ENCODE data around the gene DSTN. TPM values are rescaled to one million over a fixed set of nuclear protein-coding genes. Genes with fewer than 3 reads are reported as not detected.
A peak's percentile ranks its signal among the peaks of the same experiment; 100 is the strongest.

Gene DSTN
- 10 to 100 TPM; 26.6 to 63.4 TPM for total RNA-seq

DNA sequence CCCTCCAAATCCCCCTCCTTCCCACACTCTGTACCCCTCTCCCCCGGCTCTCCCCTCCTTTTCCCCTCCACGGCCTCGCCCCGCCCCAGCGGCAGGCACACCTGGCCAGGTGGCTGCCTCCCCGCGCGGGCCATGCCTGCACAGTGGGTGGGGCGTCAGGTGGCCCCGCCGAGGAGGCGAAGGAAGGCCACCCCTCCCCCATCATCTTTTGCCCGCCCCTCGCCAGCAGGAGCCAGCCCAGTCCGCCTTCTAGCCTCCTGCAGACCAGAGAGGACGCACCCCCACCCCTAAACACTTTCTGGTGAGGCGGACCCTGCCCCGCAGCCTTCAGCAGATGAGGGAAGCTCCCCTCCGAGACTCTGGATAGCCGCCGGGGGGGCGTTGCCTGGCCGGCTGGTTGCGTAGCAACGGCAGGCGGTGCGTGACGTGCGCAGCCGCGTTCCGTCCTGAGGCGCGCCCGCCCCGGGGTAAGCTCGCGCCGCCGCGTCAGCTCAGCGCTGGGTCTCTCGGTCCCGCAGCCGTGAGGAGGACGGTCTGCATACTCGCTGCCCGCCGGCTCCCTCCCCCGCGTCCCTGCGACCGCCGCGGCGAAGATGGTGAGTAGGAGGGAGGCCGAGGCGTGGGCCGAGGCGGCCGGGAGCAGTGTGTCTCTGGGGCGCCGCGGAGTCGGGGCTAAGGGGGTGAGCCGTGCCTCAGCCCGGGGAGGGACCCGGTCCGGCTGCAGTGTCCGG, at the start of gene DSTN:
DSTN (plus strand) TSS at position 460 of the 731 bp plus-strand sequence; CDS start at position 594, 134 bp downstream.
- H3K27ac Mint-ChIP-seq = peak within 1 kb of the TSS; percentile 84 to 88
- H3K36me3 Mint-ChIP-seq = peaks cover 5 to 12% of the 10 kb centered on the region in 2 donors
- H3K9me3 Mint-ChIP-seq = no peaks in the 10 kb centered on the region
- ATAC-seq = peak; percentile 93 to 94
- peak; percentile 84 to 85 for DNase-seq (ENCODE audit: low spot score in 2 of 2)

DNA sequence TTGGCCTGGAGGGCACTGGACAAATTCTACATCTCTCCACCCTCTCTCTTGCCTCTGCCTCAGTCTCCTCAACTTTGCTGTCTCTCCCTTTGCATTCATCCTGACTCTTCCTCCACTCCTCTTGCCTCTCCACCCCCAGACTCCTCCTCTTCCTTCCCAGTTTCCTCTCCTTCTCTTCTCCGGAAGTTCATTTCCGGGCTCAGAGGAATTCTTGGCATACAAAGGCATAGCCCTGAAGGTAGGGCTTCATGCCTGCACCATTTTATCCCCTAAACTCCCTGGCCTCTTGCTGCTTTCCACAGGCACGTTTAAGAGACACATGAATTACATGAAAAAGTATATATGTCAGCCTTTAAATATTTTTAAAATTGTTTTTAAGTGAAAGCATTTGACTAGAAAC, 49.3 kb upstream of the DSTN start:
- Mint-ChIP-seq H3K36me3 (no peaks in the 10 kb centered on the region), H3K9me3 (no peaks in the 10 kb centered on the region), H3K27ac (no peak overlapping the region)
- ATAC-seq (no peak), DNase-seq (ENCODE audit: low spot score in 2 of 2) (no peak)

DNA sequence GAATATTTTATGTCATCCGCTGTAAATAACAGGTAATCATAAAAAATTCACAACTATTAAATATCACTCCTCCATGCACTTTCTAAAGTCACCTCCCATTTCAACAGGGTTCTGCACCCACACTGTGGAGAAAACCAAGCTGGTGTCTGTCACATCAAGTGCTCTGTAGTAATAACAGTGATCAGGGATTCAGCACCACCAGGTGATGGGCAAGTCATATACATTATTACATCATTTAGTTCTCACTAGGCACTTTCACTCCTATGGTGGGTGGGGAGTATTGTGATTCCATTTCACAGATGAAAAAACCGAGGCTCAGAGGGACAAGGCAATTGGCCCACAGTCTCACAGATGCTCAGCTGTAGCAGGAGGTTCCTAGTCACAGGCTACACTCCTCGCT, 47.3 kb upstream of the DSTN start:
- no peak for ATAC-seq
- Mint-ChIP-seq H3K27ac (no peak overlapping the region), H3K9me3 (no peaks in the 10 kb centered on the region), H3K36me3 (no peaks in the 10 kb centered on the region)
- DNase-seq (ENCODE audit: low spot score in 2 of 2) = no peak

DNA sequence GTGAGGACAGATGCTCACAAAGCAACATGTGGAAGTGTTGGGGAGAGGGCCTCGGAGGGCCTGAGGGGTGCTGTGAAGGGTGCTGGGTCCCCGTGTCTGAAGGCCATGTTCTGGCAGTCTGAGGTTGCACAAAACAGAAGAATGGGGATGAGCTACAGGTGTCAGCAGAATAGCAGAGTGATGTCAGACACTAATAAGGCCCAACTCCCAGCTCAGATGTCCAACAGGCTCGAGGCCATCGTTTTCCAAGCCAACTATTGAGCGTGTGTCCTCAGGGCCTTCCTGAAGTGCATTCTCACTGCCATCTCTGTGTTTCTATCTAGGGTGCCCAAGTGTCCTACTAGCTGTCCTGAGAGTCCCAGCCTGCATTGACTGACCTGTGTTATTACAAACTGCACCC, 46.5 kb upstream of the DSTN start:
- H3K9me3 Mint-ChIP-seq = no peaks in the 10 kb centered on the region
- DNase-seq (ENCODE audit: low spot score in 2 of 2) (no peak), ATAC-seq (no peak)
- no peaks in the 10 kb centered on the region for H3K36me3 Mint-ChIP-seq
- H3K27ac Mint-ChIP-seq = no peak overlapping the region

DNA sequence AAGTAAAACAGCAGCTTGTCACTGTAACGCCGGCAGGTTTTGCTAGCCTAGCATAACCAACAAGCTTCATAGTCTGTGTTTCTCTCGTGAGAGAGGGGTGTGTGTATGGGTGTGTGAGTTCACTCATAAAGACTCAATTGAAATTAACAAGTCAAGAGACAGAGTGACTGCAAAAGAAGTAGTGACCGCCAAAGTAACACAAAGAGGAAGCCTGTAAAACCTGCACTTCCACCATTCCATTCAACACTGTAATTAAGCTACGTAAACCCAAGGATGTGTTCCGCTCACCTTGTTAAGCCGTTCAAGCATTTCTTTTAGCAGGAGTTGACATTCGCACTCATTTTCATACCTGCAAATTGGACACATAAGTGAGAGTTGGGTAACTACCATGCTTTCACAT, 45.3 kb upstream of the DSTN start:
- Mint-ChIP-seq H3K27ac (no peak overlapping the region), H3K9me3 (no peaks in the 10 kb centered on the region), H3K36me3 (no peaks in the 10 kb centered on the region)
- DNase-seq (ENCODE audit: low spot score in 2 of 2) (no peak), ATAC-seq (no peak)

DNA sequence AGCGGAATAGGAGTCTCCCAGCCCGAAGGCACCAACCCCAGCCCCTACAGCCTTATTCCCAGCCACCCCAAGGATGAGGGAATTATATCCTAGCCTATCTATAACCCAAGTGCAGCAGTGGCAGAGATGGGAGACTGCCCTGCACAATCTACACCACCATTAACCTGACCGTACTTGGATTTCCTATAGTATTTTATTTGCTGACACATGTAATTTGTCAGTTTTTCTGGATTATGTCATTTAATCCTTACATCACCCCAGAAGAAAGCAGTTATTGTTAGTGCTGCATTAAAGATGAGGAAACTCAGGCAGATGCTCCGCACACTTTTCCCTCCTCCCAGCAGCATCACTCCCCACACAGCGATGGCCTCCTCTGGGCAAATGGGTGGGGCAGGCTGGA, 44.7 kb upstream of the DSTN start:
- DNase-seq (ENCODE audit: low spot score in 2 of 2) = no peak
- ATAC-seq = no peak
- H3K27ac Mint-ChIP-seq = no peak overlapping the region
- H3K9me3 Mint-ChIP-seq = no peaks in the 10 kb centered on the region
- H3K36me3 Mint-ChIP-seq = no peaks in the 10 kb centered on the region

DNA sequence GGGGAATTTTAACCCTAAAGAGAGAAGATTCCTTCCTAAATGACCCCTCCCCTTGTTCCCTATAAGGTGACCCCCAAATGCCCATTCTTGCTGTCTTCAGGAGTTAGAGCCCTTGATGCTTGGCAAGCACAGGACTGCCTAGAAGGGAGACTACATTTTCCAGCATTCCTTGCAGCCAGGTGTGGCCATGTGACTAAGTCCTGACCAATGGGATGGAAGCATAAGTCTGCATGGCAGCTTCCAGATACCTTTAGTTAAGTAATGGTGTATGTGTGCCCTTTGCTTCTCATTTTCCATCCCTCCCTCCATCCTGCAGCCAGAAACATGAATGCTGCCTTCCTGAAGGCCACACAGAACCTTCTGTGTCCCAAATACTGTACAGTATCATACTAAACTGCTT, 44.2 kb upstream of the DSTN start:
- ATAC-seq = peak in 1 of 2 donors; percentile 77
- no peaks in the 10 kb centered on the region for H3K9me3 Mint-ChIP-seq
- H3K27ac Mint-ChIP-seq = no peak overlapping the region
- H3K36me3 Mint-ChIP-seq = no peaks in the 10 kb centered on the region
- no peak for DNase-seq (ENCODE audit: low spot score in 2 of 2)

DNA sequence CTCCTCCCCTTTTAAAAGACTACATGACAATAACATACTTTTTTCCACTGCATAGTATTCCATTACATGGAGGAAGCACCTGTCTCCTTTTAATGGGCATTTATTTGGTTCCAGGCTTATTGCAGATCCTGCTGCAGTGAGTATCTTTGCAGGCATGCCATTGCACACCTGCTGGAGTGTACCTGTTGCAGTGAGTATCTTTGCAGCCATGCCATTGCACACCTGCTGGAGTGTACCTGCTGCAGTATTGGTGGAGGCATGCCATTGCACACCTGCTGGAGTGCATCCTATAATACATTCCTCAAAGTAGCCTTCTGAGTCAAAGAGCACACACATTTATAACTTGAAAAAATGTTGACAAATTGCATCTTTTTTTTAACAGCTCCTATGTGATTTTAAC, 40.3 kb upstream of the DSTN start:
- H3K9me3 Mint-ChIP-seq = no peaks in the 10 kb centered on the region

DNA sequence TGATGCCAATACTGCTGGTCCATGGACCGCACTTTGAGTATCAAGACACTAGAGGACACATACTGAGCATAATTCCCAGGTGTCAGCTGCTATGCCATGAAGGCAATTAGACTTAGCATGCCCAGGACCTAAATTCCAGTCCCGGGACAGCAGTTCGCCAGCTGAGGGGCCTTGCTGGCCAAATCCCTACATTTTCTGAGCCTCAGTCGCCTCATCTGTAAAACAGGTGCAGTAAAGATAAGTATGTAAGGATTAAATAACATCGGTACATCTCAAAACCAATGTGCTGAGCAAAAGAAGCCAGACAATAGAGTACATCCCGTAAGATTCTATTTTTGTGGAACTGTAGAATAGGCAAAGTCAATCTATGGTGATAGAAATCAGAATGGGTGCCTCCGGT, 39.7 kb upstream of the DSTN start:
- Mint-ChIP-seq H3K27ac (no peak overlapping the region), H3K36me3 (no peaks in the 10 kb centered on the region), H3K9me3 (no peaks in the 10 kb centered on the region)
- DNase-seq (ENCODE audit: low spot score in 2 of 2) = no peak
- ATAC-seq = no peak

More for the DNA sequence above, 40.3 kb upstream of the DSTN start:
- Mint-ChIP-seq H3K27ac (no peak overlapping the region), H3K36me3 (no peaks in the 10 kb centered on the region)
- no peak for ATAC-seq
- no peak for DNase-seq (ENCODE audit: low spot score in 2 of 2)

DNA sequence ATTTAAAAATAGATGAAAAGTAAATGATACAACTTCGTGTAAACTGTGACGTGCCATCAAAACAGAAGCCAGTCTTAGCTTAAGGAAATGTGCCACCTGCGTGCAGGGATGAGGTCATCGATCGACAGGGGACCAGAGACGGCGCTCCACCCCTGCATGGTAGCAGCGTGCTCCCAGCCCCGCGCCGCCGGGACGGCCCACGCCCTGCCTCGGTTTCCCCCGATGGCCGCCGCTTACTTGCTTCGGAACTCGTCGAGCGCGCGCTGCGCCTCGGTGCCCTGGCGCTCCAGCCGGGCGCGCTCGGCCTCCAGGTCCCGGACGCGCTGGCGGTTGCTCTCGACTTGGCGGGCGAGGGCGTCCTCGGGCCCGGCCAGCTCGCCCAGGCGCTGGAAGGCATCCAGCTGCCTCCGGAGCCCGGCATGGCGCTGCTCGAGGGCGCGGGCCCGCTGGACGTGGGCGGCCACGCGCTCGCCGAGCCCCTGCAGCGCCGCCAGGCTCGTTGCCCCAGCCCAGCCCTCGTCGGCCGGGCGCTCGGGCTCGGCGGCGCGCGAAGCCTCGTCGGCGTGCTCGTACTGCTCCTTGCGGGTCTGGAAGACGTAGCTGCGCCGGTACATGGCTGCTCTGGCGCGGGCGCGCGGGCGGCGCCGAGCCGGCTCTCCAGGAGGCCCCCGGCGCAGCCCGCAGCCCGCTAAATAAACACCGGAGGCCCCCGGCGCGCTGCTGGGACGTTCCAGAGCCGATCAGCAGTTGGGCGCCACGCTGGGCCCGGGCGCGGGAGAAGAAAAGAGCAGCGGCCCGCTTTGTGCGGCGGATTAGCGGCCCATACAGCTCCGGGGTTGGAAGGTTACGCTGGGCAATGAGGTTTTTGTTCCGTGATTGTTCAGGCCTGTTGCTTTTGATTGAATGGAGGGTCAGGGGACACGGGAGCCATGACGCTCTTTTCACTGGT, 38.9 kb upstream of the DSTN start, which contains the start of gene BFSP1:
BFSP1 (minus strand) TSS at position 664 of the 949 bp plus-strand sequence; CDS start at position 614, 50 bp downstream.
- peak in 1 of 2 donors; percentile 43 for DNase-seq (ENCODE audit: low spot score in 2 of 2)
- no peak within 1 kb of the TSS for H3K27ac Mint-ChIP-seq
- H3K9me3 Mint-ChIP-seq = no peaks in the 10 kb centered on the region
- ATAC-seq = peak; percentile 72 to 82
- no peaks in the 10 kb centered on the region for H3K36me3 Mint-ChIP-seq

DNA sequence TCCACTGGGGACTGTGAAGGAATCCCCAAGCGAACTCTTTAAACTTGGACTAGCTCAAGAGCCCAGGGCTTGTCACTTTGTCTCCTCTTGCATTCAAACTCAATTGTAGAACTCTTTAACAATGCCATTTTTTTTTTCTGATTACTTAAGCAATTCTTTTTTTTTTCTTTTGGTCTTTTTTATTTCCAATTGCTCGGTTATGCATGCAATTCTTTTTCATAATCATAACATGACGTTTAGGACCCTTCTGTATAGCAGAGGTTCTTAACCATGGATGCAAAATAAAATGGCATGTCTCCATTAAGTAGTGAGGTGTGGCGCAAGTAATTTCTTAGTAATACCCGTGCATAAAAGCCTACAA, 38.2 kb upstream of the DSTN start:
- Mint-ChIP-seq H3K9me3 (no peaks in the 10 kb centered on the region), H3K27ac (no peak overlapping the region), H3K36me3 (no peaks in the 10 kb centered on the region)
- ATAC-seq = no peak
- no peak for DNase-seq (ENCODE audit: low spot score in 2 of 2)

DNA sequence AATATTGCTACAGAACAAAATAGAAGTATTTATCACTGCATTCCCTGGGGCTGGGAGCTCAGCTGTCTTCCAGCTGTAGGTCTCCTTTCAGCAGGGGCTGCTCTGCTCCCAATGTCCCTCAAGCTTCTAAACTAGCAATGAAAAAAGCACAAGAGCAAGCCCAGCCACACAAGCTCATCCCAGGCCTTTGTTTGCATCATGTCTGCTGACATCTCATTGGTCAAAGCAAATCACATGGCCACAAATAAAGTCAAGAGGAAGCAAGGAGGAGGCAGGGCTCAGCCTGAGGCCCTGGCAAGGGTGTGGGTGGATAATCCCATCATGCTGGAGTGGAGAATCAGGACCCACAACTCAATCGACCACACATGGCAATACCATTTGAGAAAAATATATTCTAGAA, 36.5 kb upstream of the DSTN start:
- no peaks in the 10 kb centered on the region for H3K9me3 Mint-ChIP-seq
- no peaks in the 10 kb centered on the region for H3K36me3 Mint-ChIP-seq
- no peak overlapping the region for H3K27ac Mint-ChIP-seq
- DNase-seq (ENCODE audit: low spot score in 2 of 2) (no peak), ATAC-seq (no peak)

DNA sequence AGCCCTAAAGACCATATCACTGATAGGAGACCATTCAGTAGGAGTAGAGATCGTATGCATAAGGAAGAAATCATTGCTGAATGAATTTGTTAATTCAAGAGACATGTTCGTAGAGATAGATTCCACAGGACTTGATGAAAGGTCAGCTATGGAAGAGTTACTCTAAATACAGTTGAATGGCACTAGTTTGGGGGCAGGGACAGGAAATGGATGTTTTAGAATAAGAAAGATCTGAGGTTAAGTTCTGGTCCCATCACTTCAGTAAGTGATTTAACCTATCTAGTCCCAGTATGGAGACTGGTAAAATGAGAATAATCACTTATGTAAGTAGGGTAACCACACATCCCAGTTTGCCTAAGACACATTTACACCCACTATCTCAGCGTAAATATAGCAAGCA, 35.8 kb upstream of the DSTN start:
- Mint-ChIP-seq H3K36me3 (no peaks in the 10 kb centered on the region), H3K27ac (no peak overlapping the region), H3K9me3 (no peaks in the 10 kb centered on the region)
- no peak for DNase-seq (ENCODE audit: low spot score in 2 of 2)
- ATAC-seq = no peak

DNA sequence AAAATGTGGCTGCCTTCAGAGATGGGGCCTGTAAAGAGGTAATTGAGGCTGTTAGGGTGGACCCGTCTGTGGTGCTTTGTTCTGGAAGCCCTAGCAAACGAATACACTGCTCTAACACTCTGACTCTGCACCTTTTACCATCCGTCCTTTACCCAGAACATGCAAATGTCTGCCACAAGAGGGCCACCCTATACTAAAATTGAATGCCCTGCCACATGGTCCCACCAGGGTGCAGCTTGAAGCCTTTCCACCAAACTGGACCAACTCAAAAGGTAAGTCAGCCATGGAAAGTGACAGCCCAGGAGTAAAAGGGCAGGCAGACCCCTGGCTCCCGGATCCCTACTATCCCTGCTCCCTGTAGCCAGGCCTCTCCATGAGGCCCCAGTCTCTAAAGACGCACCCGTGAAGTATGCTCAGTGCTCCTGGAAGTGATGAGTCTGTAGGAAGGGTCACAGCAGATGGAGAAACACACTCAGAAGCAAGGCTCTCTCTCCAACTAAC, 32.9 kb upstream of the DSTN start:
- ATAC-seq (peak; percentile 90 to 91), DNase-seq (ENCODE audit: low spot score in 2 of 2) (peak in 1 of 2 donors; percentile 59)
- H3K36me3 Mint-ChIP-seq = no peaks in the 10 kb centered on the region
- H3K27ac Mint-ChIP-seq = no peak overlapping the region
- no peaks in the 10 kb centered on the region for H3K9me3 Mint-ChIP-seq

DNA sequence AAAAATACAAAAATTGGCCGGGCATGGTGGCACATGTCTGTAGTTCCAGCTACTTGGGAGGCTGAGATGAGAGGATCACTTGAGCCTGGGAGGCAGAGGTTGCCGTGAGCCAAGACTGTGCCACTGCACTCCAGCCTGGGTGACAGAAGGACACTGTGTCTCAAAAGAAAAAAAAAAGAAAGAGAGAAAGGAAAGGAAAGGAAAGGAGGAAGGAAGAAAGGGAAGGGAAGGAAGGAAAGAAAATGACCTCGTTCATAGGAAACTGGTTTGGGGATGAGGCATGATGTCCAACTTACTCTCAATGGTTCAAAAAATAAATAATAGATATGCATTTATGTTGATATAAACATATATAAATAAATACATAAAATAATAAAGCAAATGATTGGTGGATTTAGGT, 31.9 kb upstream of the DSTN start:
- no peak for DNase-seq (ENCODE audit: low spot score in 2 of 2)
- no peak for ATAC-seq
- Mint-ChIP-seq H3K27ac (no peak overlapping the region), H3K9me3 (no peaks in the 10 kb centered on the region), H3K36me3 (no peaks in the 10 kb centered on the region)

DNA sequence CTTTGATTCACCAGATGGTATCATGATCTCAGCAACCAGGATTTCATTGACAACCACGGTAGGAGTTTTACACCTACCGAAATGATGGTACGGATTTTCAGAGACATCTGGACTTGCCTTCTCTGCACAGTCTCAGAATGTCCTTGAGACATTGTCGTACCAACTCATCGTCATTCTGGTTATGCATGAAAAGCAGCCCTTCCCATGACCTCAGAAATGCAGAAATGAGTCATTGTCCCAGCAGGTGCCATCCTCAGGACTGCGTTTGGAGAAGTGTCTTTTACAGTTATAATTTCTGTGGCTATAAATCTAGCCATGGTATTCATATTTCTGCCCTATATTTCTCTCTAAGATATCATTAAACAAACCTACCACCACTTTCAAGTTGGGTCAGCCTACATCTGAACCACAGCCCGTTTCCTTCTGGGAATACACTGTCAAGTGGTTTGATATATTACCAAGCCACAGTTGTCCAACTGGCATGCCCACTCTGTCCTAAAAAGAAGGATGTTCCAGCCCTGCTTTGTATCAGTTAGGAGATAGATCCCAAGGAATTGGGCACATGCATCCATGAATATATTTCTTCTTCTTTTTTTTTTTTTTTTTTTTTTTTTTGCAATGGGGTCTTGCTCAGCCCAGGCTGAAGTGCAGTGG, 31.2 kb upstream of the DSTN start:
- Mint-ChIP-seq H3K36me3 (no peaks in the 10 kb centered on the region), H3K27ac (no peak overlapping the region), H3K9me3 (no peaks in the 10 kb centered on the region)
- DNase-seq (ENCODE audit: low spot score in 2 of 2) (no peak), ATAC-seq (peak; percentile 78 to 86)

DNA sequence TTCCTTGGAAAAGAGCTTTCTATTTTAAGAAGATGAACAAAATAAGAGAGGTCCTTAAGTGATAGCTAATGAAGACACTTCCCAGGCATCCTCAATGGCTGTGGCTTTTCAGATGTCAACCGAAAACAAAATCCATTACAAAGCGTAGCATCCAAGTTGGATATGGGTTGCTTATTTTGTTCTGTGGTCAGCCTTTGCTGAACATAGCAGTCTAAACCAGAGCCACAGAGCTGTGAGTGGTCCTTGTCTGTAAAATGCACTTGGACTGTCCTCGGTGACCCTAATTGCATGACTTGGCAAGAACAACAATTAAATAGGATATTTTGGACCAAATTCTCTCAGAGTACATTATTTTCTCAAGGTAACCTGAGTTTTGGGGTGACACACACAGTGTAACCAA, 28.3 kb upstream of the DSTN start:
- no peak for ATAC-seq
- no peaks in the 10 kb centered on the region for H3K9me3 Mint-ChIP-seq

More for the DNA sequence above, 28.3 kb upstream of the DSTN start:
- Mint-ChIP-seq H3K36me3 (no peaks in the 10 kb centered on the region), H3K27ac (no peak overlapping the region)
- DNase-seq (ENCODE audit: low spot score in 2 of 2) = no peak
